ENCODE results near the gene ESPNL.

ESPNL gene

GRCh38 chr2:238077292-238077691 is 22.8 kb upstream of the ESPNL start:
- no peak for DNase-seq

- no peak for DNase-seq
These were observed 20.2 kb upstream of the ESPNL start for GRCh38 chr2:238079874-238080327.

- DNase-seq: no peak
These were observed 19.6 kb upstream of the ESPNL start for GRCh38 chr2:238080518-238080917.

DNA sequence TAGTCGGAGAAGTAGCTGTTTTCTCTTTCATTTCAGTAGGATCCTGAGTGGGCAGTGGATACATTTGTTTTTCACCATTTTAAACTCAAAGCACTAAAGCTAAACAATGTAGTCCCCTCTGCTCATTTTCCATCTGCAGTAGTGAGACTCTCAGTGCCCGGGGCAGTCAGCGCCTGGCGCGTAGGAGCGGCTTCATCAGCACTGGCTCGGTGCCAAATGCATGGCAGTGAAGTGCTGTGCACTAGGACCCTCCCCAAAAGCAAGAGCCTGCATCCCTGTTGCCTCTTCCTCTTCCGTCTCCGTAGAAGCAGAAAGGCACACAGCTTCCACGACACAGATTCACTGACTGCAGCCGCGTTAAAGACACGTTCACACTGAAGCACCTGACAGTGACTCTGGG is 19.0 kb upstream of the ESPNL start:
- DNase-seq: no peak

DNA sequence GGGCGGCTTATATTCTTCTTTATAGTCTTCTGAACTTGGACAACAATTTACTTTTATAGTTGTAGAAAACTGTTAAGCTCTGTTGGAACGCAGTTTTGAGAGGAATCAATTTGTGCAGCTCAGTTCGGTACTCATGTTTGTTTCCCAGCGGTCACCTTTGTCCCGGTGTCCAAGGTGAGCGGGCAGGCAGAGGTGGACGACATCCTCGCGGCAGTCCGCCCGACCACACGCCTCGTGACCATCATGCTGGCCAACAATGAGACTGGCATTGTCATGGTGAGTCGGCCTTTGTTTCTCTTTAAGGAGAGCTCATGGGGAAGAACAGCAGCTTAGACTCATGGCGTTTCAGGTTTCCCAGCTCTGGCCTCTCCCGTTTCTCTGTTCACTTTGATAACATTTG is 18.6 kb upstream of the ESPNL start:
- DNase-seq: no peak

DNA sequence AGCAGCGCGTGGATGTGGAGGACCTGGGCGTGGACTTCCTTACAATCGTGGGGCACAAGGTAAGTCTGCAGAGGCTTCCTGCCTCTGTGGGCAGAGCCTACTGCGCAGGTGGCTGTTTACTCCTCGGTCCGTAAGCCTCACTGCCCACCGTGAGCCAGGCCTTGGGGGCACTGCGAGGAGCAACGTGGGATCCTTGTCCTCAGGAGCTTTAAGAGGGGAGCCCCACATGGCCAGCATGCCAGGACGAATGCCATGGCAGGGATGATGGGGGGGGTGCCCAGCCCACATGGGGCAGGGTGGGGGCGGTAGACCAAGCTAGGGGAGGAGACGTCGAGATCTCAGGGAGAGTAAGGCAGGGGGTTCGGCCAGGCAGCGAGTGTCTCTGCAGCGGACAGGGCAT is 18.0 kb upstream of the ESPNL start:
- no peak for DNase-seq

GRCh38 chr2:238082827-238083226 is 17.3 kb upstream of the ESPNL start:
- DNase-seq: no peak

- no peak for DNase-seq
These were observed 16.2 kb upstream of the ESPNL start for GRCh38 chr2:238083919-238084318.

- no peak for DNase-seq
These were observed 15.4 kb upstream of the ESPNL start for GRCh38 chr2:238084761-238085160.

GRCh38 chr2:238085899-238086298 is 14.2 kb upstream of the ESPNL start:
- no peak for DNase-seq

DNA sequence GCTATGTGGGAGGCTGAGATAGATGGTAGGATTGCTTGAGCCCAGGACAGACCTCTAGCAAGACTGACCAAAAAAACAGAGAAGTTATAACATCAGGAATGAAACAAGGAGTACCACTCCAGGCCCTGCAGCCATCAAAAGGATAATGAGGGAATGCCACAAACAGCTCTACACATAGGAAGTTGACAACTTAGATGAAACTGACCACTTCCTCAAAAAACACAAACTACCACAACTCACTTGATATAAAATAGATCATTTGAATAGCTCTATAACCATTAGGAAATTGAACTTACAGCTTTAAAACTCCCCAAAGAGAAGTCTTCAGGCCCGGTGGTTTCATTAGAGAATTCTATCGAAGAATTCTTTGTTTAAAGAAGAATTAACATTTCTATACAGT is 12.9 kb upstream of the ESPNL start:
- no peak for DNase-seq

DNA sequence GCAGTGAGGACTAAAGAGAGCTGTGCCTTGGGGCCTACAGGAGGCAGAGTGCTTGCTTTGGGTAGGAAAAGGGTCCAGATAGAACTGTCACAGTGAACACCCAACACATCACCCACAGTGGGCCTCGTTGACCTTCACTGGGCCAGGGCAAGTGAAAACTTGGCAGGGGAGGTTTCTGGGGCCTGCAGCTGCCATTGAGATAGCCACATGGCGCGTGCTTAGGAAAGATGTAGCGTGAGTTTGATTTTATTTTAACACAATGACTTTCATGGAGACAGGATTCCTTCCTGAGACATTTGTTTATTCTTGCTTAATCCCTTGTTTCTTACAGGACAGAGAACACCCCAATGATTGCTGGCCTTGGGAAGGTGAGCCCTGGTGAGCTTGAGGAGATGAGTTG is 9.3 kb upstream of the ESPNL start:
- DNase-seq: no peak

- DNase-seq: no peak
These were observed 8.6 kb upstream of the ESPNL start for GRCh38 chr2:238091436-238092060.

DNA sequence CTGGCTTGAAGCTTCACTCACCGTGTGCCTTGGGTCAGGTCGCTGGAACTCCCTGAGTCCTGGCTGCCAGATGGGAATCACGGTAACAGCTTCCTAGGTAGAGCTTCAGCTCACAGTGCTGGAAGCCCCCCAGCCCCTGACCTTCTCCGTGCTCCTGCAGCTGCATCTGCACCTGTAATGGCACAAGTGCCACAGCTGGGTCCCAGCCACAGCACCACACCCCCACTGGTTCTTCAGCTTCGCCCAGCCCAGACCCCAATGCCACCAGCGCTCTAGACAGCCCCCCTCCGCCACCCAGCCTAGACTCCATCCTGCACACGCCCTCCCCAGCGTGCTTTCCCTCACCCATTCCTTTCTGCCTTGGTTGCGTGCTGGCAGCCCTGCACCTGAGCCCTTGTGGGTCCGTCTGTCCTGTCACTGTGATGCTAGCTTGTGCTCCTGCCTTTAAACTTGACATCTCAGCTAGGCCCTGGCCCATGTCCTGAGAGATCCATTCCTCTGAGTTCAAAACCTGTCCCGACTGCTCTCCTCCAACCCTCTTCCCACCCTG is 7.6 kb upstream of the ESPNL start:
- DNase-seq: no peak

DNA sequence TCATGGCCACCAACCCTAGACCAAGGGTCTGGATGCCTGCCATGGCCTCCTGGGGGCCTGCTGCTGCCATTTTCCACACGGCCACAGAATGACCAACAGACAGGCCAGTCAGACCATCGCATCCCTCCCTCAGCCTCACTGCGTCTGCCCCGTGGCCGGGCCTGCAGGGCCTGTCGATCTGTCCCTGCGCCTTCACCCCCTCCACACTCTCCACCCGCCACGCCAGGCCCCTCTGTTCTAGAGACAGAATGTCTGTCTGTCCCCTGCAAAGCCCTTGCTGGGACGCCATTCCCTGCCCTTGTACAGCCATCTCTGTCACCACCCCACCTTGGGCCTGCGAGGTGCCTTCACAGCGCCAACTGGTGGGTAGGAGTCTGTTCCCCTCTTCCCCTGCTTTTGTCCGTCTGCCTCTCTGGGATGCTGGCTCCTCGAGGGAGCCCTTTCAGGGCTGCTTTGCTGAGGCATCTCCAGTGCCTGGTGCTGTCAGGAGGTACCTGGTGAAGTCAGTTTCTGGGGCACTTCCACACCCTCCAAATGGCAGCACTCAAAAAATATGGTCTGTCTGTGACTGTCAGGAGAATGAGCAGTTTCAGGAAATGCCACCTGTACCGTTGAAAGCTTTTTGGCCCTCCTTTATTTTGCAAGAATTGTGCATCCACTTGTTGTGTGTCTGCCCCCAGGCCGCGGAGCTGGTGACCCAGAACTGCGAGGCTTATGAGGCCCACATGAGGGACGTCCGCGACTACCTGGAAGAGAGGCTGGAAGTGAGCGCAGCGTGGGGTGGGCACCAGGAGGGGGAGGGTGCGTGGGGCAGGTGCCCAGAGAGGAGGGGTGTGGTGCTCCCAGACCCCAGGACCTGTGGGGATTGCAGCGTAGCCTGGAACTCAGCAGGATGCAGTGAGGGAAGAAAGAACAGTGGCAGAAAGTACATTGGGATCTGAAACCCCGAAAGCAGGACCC is 6.7 kb upstream of the ESPNL start:
- no peak for DNase-seq

DNA sequence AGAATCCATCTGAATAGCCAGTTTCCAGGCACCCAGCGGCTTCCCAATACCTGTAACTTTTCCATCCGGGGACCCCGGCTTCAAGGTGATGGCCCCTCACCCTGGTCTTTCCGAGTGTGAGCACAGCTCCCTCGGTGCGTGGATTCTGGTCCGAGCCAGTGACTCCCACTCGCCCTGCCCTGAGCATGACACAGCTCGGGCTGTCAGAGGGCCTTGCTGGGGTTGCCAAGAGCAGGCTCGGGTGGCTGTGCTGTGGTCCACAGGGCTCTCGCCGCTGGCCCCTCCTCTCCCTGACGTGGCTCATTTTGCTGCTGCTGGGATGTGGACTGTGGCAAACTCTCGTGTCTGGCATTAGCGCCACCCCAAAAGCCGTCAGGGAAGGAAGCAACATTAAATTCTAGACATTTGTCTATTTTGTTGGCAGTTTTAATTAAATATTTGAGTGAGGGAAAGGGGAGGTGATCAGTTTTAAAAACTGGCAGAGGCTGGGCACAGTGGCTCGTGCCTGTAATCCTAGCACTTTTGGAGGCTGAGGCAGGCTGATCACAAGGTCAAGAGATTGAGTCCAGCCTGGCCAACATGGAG is 5.6 kb upstream of the ESPNL start:
- DNase-seq: no peak

- no peak for DNase-seq
These were observed 5.0 kb upstream of the ESPNL start for GRCh38 chr2:238095143-238095542.

DNA sequence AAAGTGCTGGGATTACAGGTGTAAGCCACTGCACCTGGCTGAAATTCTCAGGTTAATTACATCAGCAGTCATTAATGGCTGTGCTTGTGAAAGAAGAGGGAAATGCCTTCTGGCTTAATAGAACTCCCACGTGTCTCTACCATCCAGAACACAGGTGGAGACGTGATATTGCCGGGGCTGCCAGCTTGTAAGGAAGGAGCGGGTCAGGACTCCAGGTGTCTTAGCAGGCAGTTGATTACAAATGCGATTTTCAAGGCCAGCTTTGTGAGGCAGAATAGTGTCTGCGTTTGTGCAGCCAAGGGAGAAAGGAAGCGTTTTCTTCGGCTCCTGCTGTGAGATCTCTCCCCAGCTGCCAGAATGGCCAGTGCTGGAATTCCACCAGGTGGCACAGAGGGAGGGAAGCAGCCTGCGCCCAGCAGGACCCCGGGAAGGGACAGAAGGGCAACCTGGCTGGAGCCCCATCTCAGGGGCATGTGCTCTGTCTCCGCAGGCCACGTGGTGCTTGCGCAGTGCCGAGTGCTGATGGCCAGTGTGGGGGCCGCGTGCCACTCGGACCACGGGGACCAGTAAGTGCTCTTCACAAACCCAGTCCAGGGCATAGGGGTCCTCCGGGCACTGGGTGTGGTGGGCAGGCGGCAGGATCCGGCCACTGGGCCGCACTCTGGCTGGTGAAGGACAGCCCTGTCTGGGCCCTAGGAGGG is 3.7 kb upstream of the ESPNL start:
- peak; percentile 33 for DNase-seq

DNA sequence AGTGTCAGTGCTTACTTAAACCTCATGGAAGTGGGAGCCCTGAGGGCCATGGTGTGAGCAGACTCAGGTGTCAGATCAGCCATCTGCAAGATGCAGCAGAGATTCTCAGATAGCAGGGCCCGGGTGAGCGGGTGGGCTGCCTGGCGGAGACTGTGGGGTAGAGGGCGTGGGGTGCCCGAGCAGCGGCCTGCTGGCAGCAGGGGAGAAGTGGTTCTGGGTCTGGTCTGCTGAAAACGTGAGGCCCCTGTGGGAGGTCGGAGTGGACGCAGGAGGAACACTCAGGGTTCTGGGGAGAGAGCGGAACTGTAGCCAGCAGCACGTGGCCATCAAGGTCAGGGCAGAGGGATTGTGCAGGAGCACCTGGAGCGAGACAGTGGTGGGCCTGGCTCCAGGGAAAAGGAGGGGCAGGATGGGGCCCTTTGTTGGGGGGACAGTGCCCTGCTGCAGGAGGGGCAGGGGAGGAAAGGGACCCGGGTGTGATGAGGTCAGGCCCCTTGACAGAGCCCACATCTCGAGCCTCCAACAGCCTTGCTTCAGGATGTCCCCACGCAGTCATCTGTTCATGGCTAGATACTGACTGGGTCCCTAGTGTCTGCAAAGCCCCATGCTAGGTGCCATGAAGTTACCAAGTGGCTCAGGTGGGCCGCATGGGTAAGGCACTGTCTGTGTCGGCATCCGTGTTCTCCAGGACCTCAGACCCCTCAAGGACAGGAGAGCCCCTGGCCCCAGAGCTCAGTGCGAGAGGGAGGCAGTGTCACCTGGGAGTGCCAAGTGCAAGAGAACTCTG is 2.7 kb upstream of the ESPNL start:
- no peak for DNase-seq

GRCh38 chr2:238097988-238098871 is 1.9 kb upstream of the ESPNL start:
- DNase-seq: no peak

Data from DMS79 (cell line).